ENCODE measurements around the gene DDX1.
"Not testable (repeated sequence)": the region's sequence is repeated elsewhere in the genome, so short reads cannot be mapped to it uniquely, and the experiment has no call there.

The DDX1 gene

DNA sequence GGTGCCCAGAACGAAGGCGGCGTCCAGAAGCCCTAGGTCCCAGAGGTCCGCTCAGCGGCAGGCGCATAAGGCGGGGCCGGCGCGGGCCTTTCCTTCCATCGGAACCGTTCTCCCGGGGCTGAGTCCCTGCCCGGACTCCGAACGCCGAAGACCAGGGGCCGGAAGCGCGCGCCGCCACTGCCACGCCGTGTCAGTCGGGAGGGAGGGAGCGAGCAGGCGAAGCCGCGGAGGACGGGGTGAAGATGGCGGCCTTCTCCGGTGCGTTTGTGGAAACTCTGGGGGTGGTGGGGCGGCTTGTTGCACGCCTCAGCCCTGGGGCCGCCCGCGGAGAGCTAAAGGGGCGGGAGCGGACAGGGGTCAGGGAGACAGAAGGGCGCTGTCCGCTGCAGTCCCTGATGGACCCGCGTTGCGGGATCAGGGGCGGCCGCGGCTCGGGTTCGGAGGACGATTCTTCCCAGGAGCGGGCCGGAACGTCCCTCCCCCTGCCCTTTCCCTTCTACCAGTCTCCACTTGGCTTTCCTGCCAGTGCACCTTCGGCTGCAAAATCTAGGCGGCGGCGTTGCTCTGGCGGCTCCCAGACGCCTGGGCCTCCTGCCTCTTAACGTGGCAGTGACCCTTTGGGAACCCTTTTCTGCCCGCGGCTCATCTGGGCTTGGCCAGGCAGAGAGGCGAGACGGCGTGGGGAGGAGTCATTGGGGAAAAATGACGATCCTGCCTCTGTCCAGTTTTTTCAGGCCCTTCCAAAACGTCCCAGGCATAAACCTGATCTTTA lies at the start of gene DDX1:
Gene DDX1 (plus strand): TSS at position 177 of the 772 bp plus-strand sequence. CDS start 66 bp downstream, at position 243.
- DNase-seq: peak; percentile 81

DNA sequence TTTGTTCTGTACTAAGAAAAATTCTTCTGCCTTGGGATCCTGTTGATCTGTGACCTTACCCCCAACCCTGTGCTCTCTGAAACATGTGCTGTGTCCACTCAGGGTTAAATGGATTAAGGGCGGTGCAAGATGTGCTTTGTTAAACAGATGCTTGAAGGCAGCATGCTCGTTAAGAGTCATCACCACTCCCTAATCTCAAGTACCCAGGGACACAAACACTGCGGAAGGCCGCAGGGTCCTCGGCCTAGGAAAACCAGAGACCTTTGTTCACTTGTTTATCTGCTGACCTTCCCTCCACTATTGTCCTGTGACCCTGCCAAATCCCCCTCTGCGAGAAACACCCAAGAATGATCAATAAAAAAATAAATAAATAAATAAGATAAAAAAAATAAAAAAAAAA lies 49.4 kb upstream of the DDX1 start:
- not testable (repeated sequence) for DNase-seq

GRCh38 chr2:15543053-15543452 lies 48.6 kb upstream of the DDX1 start:
- DNase-seq: no peak

DNA sequence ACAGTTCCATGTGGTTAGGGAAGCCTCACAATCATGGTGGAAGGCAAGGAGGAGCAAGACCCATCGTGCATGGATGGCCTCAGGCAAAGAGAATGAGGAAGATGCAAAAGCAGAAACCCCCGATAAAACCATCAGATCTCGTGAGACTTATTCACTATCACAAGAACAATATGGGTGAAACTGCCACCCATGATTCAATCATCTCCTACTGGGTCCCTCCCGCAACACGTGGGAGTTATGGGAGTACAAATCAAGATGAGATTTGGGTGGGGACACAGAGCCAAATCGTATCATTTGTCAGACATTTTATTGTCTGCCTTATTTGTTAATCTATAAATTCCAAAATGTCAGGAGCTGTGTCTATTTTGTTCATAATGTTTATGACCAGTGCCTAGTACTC lies 48.1 kb upstream of the DDX1 start:
- no peak for DNase-seq

DNA sequence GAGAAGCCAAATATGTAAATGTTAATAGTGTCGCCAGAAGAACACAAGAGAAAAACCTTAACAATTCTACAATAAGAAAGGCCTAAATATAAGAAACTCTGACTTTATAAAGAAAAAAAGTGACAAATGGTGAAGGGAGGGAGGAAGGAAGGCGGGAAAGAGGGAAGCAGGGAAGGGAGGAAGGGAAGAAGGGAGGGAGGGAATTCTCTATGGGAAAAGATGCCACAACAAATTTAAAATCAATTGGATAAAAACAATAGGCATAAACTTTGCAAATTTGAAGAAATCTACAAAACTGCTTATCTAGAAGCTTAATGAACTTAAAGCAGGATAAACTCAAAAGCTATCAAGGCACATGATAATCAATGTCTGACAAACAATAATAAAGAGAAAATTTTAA lies 47.4 kb upstream of the DDX1 start:
- no peak for DNase-seq

DNA sequence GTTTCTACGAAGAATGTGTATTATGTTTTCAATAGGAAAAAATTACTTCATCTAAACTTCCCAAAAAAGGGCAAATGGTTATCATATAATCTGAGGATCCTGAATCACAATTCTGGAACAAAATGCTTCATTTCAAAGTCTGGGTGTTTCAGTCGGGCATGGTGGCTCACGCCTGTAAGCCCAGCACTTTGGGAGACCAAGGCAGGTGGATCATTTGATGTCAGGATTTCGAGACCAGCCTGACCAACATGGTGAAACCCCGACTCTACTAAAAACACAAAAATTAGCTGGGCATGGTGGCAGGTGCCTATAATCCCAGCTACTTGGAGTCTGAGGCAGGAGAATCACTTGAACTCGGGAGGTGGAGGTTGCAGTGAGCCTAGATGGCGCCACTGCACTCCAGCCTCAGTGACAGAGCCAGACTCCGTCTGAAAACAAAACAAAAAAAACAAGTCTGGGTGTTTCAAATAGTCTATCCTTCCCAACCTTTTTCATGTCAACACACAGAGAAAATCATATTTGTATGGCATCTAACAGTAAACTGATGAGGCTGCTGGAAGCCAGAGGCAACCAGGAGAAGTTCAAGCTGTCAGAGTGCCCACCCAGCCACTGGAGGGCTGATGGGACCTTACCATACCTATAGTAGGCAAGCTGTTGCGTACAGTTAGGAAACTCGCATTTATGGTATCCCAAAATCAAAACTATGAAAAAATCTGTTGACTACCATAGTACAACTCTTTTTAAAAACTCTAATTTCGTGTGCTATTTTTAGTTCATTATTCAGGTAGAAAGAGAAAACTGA lies 45.2 kb upstream of the DDX1 start:
- DNase-seq: no peak

GRCh38 chr2:15547115-15547876 lies 44.4 kb upstream of the DDX1 start:
- no peak for DNase-seq

DNA sequence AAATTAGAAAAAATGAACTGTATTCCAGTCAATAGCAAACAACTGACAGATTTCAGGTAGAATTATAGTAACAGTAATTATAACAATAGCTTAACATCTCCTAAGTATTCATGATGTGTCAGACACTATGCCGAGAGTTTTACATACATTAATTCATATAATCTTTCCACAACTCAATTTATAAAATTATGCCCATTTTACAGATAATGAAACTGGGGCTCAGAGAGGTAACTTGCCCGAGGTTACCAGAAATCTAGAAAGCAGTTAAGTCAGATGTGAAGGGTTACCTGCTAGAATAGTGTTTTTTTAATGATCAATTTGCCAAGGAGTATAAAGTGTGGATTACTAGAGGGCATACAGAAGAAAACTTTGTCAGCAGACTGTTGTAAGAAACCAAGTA lies 42.7 kb upstream of the DDX1 start:
- no peak for DNase-seq

DNA sequence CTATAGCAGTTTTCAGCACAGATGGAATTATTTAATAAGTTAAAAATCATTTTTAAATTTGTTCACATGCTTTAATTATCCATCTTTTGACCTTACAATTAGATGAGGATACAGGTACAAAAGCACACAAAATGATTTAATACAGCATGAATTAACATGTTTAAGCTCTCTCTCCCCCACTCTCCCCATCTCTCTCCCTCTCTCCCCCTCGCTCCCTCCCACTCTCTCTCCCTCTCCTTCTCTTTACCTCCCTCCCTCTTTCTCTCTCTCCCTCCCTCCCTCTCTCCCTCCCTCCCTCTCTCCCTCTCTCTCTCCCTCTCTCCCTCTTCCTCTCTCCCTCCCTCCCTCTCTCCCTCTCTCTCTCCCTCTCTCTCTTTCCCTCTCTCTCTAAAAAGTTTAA lies 38.1 kb upstream of the DDX1 start:
- no peak for DNase-seq

GRCh38 chr2:15553951-15554350 lies 37.7 kb upstream of the DDX1 start:
- DNase-seq: no peak

DNA sequence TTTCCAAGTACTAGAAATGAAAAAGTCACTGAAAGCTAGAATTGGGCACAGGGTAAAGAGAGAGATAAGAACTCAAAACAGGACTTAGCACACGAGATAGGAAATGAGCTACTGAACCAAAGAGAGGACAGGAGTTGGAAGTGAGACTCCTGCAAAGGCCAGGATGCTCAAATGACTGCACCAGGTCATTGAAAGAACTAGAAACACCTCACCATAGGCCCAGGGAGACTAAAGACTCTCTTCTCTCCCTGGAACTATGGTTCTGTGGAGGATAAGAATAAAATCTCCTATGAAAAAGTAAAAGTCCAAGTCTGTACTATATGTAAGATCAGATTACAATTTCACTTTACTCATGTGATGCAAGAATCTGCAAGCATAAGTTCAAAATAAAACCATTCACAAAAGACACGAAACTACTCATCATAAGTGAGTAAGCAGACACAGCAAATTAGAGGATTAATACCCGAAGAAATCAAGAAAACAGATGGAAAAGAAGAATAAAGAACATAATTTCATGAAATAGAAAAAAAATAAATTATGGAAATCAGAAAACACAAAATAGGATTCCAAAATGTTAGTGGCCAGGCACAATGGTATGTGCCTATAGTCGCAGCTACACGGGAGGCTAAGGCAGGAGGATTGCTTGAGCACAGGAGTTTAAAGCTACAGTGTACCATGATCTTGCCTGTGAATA lies 37.0 kb upstream of the DDX1 start:
- no peak for DNase-seq

GRCh38 chr2:15555760-15556193 lies 35.9 kb upstream of the DDX1 start:
- no peak for DNase-seq

DNA sequence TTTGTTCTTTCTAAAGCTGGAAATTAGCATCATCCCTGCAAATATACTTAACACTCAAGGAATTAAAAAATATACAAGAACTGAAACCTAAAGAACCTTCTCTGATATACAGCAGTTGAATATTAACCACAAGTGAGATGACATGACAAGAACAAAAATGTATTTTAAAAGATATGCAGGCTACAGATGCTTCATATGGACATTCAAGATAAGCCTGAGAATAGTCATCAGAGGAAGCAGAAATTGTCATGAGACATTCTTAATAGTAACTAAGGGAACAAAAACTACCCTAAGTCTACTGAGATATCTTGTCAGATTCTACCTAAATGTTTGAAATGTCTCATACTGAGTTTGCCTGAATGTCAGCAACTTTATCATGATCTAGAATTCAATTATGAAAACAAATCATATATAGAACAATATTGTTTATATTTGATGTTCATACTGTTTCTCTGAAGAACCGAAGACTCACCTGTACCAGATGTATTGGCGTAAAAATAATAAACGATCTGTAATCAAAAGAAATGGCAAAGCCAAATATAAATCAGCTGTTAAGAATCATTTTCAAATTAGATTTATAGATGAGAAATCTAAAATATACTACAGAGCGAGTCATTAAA lies 35.2 kb upstream of the DDX1 start:
- DNase-seq: no peak

DNA sequence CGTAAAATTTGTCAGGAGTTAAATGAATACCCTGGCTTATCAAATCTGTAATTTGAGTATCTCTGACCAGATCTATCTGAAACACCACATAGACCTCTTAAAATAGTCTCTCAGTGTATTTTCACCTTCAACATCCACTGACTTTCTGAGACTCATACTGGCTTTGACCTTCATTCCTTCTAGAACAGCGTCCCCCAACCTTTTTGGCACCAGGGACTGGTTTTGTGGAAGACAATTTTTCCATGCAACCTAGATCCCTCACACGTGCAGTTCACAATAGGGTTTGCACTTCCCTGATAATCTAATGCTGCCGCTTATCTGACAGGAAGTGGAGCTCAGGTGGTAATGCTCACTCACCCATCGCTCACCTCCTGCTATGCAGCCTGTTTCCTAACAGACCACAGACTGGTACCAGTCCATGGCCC lies 33.8 kb upstream of the DDX1 start:
- DNase-seq: no peak

GRCh38 chr2:15559379-15560139 lies 32.1 kb upstream of the DDX1 start:
- DNase-seq: no peak

DNA sequence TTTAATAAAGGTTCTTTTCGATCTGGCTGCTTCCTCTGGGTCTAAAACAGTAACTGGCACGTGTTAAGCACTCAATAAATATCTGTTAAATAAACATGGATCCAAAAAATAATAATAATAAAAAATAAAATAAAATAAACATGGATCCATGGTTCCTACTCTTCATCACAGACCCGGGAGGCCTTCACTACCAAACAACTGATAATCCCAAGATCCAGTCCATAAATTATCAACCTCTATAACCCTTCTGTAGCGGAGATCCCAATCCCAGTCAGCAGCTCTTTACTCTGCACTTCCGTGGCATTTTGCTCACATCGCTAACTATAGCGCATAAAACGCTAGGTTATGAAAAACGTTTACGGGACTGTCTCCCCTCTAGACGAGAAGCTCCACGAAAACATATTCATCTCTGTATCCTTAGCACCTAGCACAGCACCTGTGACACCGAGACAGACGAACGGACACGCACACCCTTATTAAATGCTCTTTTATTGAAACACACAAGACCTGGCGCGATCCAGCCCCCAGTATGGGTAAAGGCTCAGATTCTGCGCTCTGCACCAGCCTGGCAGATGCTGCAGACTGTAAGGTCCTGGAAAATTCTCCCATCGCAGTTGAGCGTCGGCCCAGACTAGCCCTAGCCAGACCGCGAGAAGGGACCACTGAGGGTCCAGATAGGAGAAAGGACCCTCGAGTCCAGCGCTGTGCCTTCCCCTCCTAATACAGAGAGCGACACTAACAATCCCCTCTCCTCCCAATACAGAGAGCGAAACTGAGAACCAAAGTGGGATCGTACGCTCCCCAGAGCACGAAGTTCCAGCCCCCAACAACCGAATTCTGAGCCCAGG lies 31.3 kb upstream of the DDX1 start:
- DNase-seq: no peak

DNA sequence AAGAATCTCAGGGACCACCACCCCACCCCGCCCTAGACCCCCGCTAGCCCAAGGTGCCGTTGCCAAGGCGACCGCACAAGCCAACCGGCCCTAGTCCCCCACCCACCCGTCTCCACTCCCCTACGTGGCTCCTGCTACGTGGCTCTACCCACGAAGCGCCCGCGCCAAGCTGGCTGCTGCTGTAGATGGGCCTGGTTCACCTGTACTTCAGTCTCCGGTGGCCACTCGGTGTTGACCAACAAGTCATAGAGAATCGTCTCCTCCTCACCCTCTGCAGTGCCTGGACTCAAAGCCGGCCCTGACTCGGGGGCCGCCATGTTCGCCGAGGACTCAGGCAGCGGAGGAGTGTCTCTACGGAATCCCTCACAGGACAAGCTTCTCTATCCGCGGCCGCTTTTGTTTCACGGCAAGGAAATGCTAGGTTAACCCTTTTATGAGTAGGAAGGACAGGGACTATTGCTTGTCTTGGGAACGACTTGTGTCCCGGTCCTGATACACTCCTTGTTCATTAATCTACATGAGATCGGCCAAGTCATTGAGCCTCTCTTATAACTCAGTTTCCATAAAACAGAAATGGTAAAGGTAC lies 30.6 kb upstream of the DDX1 start, which contains the start of gene NBAS:
Gene NBAS (minus strand): TSS at position 347 of the 586 bp plus-strand sequence. CDS start 30 bp downstream, at position 317.
- peak; percentile 70 for DNase-seq

DNA sequence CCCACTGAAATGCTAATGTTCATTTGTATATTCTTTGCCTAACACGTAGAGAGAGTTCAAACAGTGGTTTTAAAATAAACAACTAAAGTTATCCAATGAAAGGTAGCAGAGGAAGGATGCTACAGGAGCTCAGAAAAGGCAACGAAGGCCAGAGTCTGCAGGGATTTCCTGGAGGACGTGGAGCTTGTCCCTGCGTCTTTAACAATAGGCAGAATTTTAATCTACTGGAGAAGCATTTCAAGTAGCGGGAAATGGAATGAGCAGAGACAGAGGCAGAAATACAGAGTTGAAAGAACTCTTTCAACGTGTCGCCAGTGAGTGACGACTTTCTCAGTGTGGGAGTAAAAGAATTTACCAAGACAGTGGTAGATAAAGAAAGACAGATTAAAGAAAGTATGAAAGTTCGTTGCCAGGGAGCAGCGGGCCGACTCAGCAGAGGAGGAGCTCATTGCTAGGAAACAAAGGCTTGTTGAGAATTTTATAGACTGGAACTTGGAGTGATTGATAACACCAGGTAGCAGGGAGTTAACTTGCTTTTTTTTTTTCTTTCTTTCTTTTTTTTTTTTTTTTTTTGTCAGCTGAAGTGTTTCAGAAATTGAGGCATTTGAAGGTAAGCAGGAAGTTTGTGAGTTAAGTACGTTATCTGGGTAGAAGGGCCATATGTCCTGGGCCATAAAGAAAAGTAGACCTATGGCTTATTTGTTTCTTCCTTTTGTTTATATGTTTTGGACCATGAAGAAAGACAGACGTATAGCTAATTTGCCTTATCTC lies 29.9 kb upstream of the DDX1 start:
- DNase-seq: peak; percentile 31

DNA sequence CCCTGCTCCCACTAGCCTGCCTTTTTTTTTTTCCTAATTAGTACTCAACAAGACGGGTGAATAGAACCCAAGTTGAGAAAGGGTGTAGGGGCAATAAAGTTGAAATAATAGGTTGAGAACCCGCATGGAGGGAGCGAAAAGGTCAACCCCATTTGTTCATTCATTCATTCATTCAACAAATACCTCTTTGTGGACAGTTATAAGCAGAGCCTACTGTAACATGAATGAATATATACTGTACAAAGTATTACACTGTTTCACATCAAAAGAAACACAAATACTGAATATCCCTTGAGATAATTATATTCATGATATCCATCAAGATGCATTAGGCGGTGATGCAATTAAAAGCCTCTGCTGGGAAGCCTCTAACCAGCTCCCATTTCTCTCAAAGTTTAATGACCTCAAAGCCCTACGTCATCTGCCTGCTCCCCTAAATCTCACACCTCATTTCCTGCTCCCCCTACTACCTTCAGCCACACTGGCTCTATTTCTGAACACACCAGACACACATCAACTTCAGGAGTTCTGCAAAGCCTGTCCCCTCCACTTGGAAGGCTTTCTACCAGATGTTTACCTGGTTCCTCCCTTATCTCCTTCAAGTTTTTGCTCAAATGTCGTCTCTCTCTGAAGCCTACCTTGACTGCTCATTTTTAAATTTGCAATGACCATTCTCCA lies 29.2 kb upstream of the DDX1 start:
- DNase-seq: no peak
